H9 (cell line): ENCODE data around the gene DIAPH2. TPM values are rescaled to one million over a fixed set of nuclear protein-coding genes. Genes with fewer than 3 reads are reported as not detected.

Experiments
- DNase-seq: peaks from one replicate; pipeline ENCODE4 v3.0.0-alpha.2; 2017
- H2AFZ ChIP-seq: one replicate; pipeline ENCODE4 v1.6.1; 2013; ENCODE audit warnings: mild to moderate bottlenecking, low read length, control low read depth, moderate library complexity
- H2AK5ac ChIP-seq: 2 replicates; pipeline ENCODE4 v1.6.1; 2013; ENCODE audit warnings: low read length, control low read depth, mixed read lengths; ENCODE audit not compliant: insufficient read length
- H2BK120ac ChIP-seq: one replicate; pipeline ENCODE4 v1.6.1; 2013; ENCODE audit warnings: low read depth, mild to moderate bottlenecking, low read length, control low read depth, inconsistent platforms; ENCODE audit not compliant: poor library complexity, severe bottlenecking
- H2BK12ac ChIP-seq: 2 replicates; pipeline ENCODE4 v1.6.1; 2013; ENCODE audit warnings: low read length, control low read depth, mixed read lengths, low read depth; ENCODE audit not compliant: insufficient read length
- H2BK15ac ChIP-seq: 2 replicates; pipeline ENCODE4 v1.6.1; 2013; ENCODE audit warnings: low read depth, low read length, control low read depth
- H2BK20ac ChIP-seq: one replicate; pipeline ENCODE4 v1.6.1; 2013; ENCODE audit warnings: low read depth, mild to moderate bottlenecking, low read length, control low read depth, inconsistent platforms; ENCODE audit not compliant: poor library complexity, severe bottlenecking
- H2BK5ac ChIP-seq: 2 replicates; pipeline ENCODE4 v1.6.1; 2013; ENCODE audit warnings: low read length, control low read depth, mixed read lengths; ENCODE audit not compliant: insufficient read length
- H3K14ac ChIP-seq: 2 replicates; pipeline ENCODE4 v1.6.1; 2013; ENCODE audit warnings: low read length, control low read depth; ENCODE audit not compliant: insufficient read depth
- H3K18ac ChIP-seq: 2 replicates; pipeline ENCODE4 v1.6.1; 2013; ENCODE audit warnings: low read depth, mild to moderate bottlenecking, mixed read lengths, low read length, control low read depth; ENCODE audit not compliant: insufficient read length
- H3K23ac ChIP-seq: 2 replicates; pipeline ENCODE4 v1.6.1; 2013; ENCODE audit warnings: low read length, control low read depth, mixed read lengths, low read depth; ENCODE audit not compliant: insufficient read length
- H3K23me2 ChIP-seq: 2 replicates; pipeline ENCODE4 v1.6.1; 2013; ENCODE audit warnings: low read depth, mild to moderate bottlenecking, mixed read lengths, low read length, control low read depth; ENCODE audit not compliant: insufficient read length, poor library complexity, severe bottlenecking
- H3K27ac ChIP-seq: 2 replicates; pipeline ENCODE4 v1.5.1; 2013; ENCODE audit warnings: low read length, control low read depth, mixed read lengths, low read depth; ENCODE audit not compliant: insufficient read length
- H3K27me3 ChIP-seq: 2 replicates; pipeline ENCODE4 v1.6.1; 2013; ENCODE audit warnings: low read length, control low read depth, inconsistent platforms; ENCODE audit not compliant: insufficient read depth
- H3K4ac ChIP-seq: 2 replicates; pipeline ENCODE4 v1.6.1; 2013; ENCODE audit warnings: low read depth, mild to moderate bottlenecking, control low read depth, inconsistent platforms, low read length, moderate library complexity
- H3K4me1 ChIP-seq: 2 replicates; pipeline ENCODE4 v1.6.1; 2013; ENCODE audit warnings: low read length, control low read depth, inconsistent platforms; ENCODE audit not compliant: insufficient read depth
- H3K4me2 ChIP-seq: 2 replicates; pipeline ENCODE4 v1.6.1; 2013; ENCODE audit warnings: low read length, control low read depth, mixed read lengths; ENCODE audit not compliant: insufficient read length, insufficient read depth
- H3K56ac ChIP-seq: 2 replicates; pipeline ENCODE4 v1.6.1; 2013; ENCODE audit warnings: low read depth, mild to moderate bottlenecking, mixed read lengths, low read length, control low read depth; ENCODE audit not compliant: insufficient read length
- H3K79me1 ChIP-seq: 2 replicates; pipeline ENCODE4 v1.6.1; 2013; ENCODE audit warnings: low read depth, mild to moderate bottlenecking, moderate library complexity, low read length, control low read depth, inconsistent platforms; ENCODE audit not compliant: insufficient read depth, poor library complexity, severe bottlenecking
- H3K79me2 ChIP-seq: 2 replicates; pipeline ENCODE4 v1.6.1; 2013; ENCODE audit warnings: low read length, control low read depth, inconsistent platforms; ENCODE audit not compliant: insufficient read depth
- H3K9ac ChIP-seq: 2 replicates; pipeline ENCODE4 v1.6.1; 2013; ENCODE audit warnings: low read length, control low read depth, mixed read lengths; ENCODE audit not compliant: insufficient read length; ENCODE audit errors: extremely low read depth
- H3K9me3 ChIP-seq: one replicate; pipeline ENCODE4 v1.6.1; 2013; ENCODE audit warnings: low read depth, low read length, inconsistent platforms; ENCODE audit not compliant: control insufficient read depth
- H3T11ph ChIP-seq: one replicate; pipeline ENCODE4 v1.6.1; 2013; ENCODE audit warnings: mild to moderate bottlenecking, low read length, control low read depth, inconsistent platforms
- H4K20me1 ChIP-seq: one replicate; pipeline ENCODE4 v1.6.1; 2013; ENCODE audit not compliant: control insufficient read depth, insufficient read length, insufficient read depth
- H4K5ac ChIP-seq: 2 replicates; pipeline ENCODE4 v1.6.1; 2013; ENCODE audit warnings: low read depth, mild to moderate bottlenecking, mixed read lengths, low read length, control low read depth; ENCODE audit not compliant: insufficient read length
- H4K8ac ChIP-seq: replicated peaks from 2 replicates; pipeline ENCODE4 v1.6.1; 2013; ENCODE audit warnings: low read length, control low read depth, mixed read lengths, low read depth; ENCODE audit not compliant: insufficient read length
- H4K91ac ChIP-seq: 2 replicates; pipeline ENCODE4 v1.6.1; 2013; ENCODE audit warnings: low read depth, mild to moderate bottlenecking, moderate library complexity, mixed read lengths, low read length, control low read depth; ENCODE audit not compliant: insufficient read length
- H3K27ac Mint-ChIP-seq, 3 experiments: 2 replicates in 2 of 3; 3 replicates in 1 of 3; pipeline ENCODE4 v1.8.0; 2020 to 2021; ENCODE audit warnings: mixed read lengths in 3 of 3, mild to moderate bottlenecking in 1 of 3, moderate library complexity in 1 of 3
- H3K27me3 Mint-ChIP-seq: 2 replicates; pipeline ENCODE4 v1.8.0; 2021; ENCODE audit warnings: low read depth, mild to moderate bottlenecking, moderate library complexity, mixed read lengths
- H3K36me3 Mint-ChIP-seq, 3 experiments: 2 replicates in 2 of 3; 3 replicates in 1 of 3; pipeline ENCODE4 v1.8.0; 2020 to 2021; ENCODE audit warnings: low read depth in 3 of 3, mixed read lengths in 3 of 3; ENCODE audit not compliant: insufficient read depth in 1 of 3
- H3K4me1 Mint-ChIP-seq, 2 experiments: 2 replicates each; pipeline ENCODE4 v1.8.0; 2020; ENCODE audit warnings: mixed read lengths in 2 of 2
- H3K4me3 Mint-ChIP-seq, 2 experiments: 2 replicates in 1 of 2; 3 replicates in 1 of 2; pipeline ENCODE4 v1.8.0; 2020 to 2021; ENCODE audit warnings: mild to moderate bottlenecking in 2 of 2, mixed read lengths in 2 of 2, moderate library complexity in 1 of 2
- H3K9me3 Mint-ChIP-seq, 2 experiments: 2 replicates in 1 of 2; 3 replicates in 1 of 2; pipeline ENCODE4 v1.8.0; 2020; ENCODE audit warnings: mild to moderate bottlenecking in 2 of 2, mixed read lengths in 2 of 2, moderate library complexity in 1 of 2
- total RNA-seq: library from RNA; stranded (reverse); gene quantifications from 2 replicates; pipeline ENCODE4 v1.2.1, GENCODE V29; 2021
- TF ChIP-seq, protein P1 (sequence below): fragments of 200-600 bp; sonication (generic); conservative IDR thresholded peaks from 3 replicates; pipeline ENCODE4 v1.8.0; 2021; ENCODE audit warnings: antibody characterized with exemption, mild to moderate bottlenecking

DIAPH2 gene
- total RNA-seq, 1 experiment from 2014 or later: 45.4 TPM

DNA sequence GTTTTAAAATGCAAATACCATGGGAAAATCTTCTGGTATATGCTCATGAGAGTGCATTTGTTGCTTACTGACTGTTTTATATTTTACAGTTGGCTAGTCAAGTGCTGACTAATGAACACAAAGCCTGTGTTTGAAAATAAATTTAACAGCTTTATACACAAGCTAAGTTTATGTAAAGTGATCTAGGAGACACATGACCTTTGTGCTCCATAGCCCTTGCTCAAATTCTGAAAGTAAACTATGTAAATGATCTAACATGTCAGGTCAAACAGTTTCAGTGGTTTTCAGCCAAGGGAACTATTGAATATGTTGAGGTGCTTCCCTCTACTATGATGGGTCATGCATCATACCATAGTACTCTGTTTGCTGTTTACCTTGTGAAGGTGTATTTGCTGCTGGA lies 36.7 kb downstream of the DIAPH2 start:
- Histone ChIP-seq H4K91ac (no peak overlapping the region), H3K4me2 (no peak overlapping the region), H4K20me1 (no peaks in the 10 kb centered on the region), H2BK12ac (no peak overlapping the region), H3K4ac (no peak overlapping the region), H3K27me3 (no peaks in the 10 kb centered on the region; the same call in 1 of the 2 replicates), H3K79me2 (no peaks in the 10 kb centered on the region), H2AFZ (no peak overlapping the region), H2BK120ac (no peak overlapping the region), H2BK5ac (no peak overlapping the region), H3T11ph (no peak overlapping the region), H3K18ac (no peak overlapping the region), H3K9ac (no peak overlapping the region), H2AK5ac (no peak overlapping the region), H4K8ac (no peak overlapping the region), H2BK15ac (no peak overlapping the region), H3K9me3 (no peaks in the 10 kb centered on the region), H3K27ac (no peak overlapping the region), H4K5ac (no peak overlapping the region), H3K79me1 (no peaks in the 10 kb centered on the region), H3K56ac (no peak overlapping the region), H3K23ac (no peak overlapping the region), H3K23me2 (no peaks in the 10 kb centered on the region), H3K14ac (no peak overlapping the region), H3K4me1 (no peaks in the 10 kb centered on the region), H2BK20ac (no peak overlapping the region)
- no peak overlapping the region for H3K27ac Mint-ChIP-seq
- H3K4me3 Mint-ChIP-seq: no peak overlapping the region
- no peak for DNase-seq
- no peaks in the 10 kb centered on the region for H3K27me3 Mint-ChIP-seq
- peaks cover 16 to 17% of the 10 kb centered on the region in 2 experiments for H3K9me3 Mint-ChIP-seq
- H3K4me1 Mint-ChIP-seq: peaks cover 5 to 10% of the 10 kb centered on the region in 2 experiments
- H3K36me3 Mint-ChIP-seq: peaks cover 10 to 23% (median 12%) of the 10 kb centered on the region in 3 experiments
- TF ChIP-seq, protein P1, sequence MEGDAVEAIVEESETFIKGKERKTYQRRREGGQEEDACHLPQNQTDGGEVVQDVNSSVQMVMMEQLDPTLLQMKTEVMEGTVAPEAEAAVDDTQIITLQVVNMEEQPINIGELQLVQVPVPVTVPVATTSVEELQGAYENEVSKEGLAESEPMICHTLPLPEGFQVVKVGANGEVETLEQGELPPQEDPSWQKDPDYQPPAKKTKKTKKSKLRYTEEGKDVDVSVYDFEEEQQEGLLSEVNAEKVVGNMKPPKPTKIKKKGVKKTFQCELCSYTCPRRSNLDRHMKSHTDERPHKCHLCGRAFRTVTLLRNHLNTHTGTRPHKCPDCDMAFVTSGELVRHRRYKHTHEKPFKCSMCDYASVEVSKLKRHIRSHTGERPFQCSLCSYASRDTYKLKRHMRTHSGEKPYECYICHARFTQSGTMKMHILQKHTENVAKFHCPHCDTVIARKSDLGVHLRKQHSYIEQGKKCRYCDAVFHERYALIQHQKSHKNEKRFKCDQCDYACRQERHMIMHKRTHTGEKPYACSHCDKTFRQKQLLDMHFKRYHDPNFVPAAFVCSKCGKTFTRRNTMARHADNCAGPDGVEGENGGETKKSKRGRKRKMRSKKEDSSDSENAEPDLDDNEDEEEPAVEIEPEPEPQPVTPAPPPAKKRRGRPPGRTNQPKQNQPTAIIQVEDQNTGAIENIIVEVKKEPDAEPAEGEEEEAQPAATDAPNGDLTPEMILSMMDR: no peak
